Duodenal mucosa (tissue), 2 donors: Measurements from ENCODE around the gene ZNF532.

Experiments used
- H3K27ac ChIP-seq: one replicate; pipeline ENCODE4 v1.7.0; 2013; ENCODE audit warnings: low read depth, low read length
- H3K27me3 ChIP-seq, 2 donors: one replicate each; pipeline ENCODE4 v1.7.0; 2013; ENCODE audit warnings: low read length in 2 of 2, control low read depth in 1 of 2; ENCODE audit not compliant: insufficient read depth in 2 of 2, control insufficient read depth in 1 of 2
- H3K36me3 ChIP-seq, 2 donors: one replicate each; pipeline ENCODE4 v1.7.0; 2013; ENCODE audit warnings: low read length in 2 of 2, control low read depth in 1 of 2; ENCODE audit not compliant: insufficient read depth in 2 of 2, control insufficient read depth in 1 of 2
- H3K4me1 ChIP-seq, 2 donors: one replicate each; pipeline ENCODE4 v1.7.0; 2013; ENCODE audit warnings: low read length in 2 of 2, control low read depth in 1 of 2; ENCODE audit not compliant: insufficient read depth in 2 of 2, control insufficient read depth in 1 of 2
- H3K4me3 ChIP-seq, 2 donors: one replicate each; pipeline ENCODE4 v1.7.0; 2013; ENCODE audit warnings: low read length in 2 of 2, low read depth in 1 of 2
- H3K9ac ChIP-seq, 2 donors: one replicate each; pipeline ENCODE4 v1.7.0; 2013; ENCODE audit warnings: low read length in 2 of 2, low read depth in 1 of 2
- H3K9me3 ChIP-seq, 2 donors: one replicate each; pipeline ENCODE4 v1.7.0; 2013; ENCODE audit warnings: low read length in 2 of 2, control low read depth in 1 of 2; ENCODE audit not compliant: control insufficient read depth in 1 of 2

The ZNF532 gene

GRCh38 chr18:58861353-58861752, 3.3 kb upstream of the ZNF532 start:
- peaks cover 16 to 20% of the 10 kb centered on the region in 2 donors for H3K4me1 ChIP-seq
- H3K9ac ChIP-seq, result no peak overlapping the region
- H3K9me3 ChIP-seq, result no peaks in the 10 kb centered on the region
- no peaks in the 10 kb centered on the region for H3K36me3 ChIP-seq
- H3K27ac ChIP-seq, result no peak overlapping the region
- no peaks in the 10 kb centered on the region for H3K27me3 ChIP-seq
- H3K4me3 ChIP-seq, result no peak overlapping the region

- Histone ChIP-seq H3K9ac (no peak overlapping the region), H3K4me3 (no peak overlapping the region), H3K36me3 (no peaks in the 10 kb centered on the region), H3K4me1 (peaks cover 16 to 20% of the 10 kb centered on the region in 2 donors), H3K9me3 (no peaks in the 10 kb centered on the region), H3K27ac (no peak overlapping the region), H3K27me3 (no peaks in the 10 kb centered on the region)
These were observed 2.8 kb upstream of the ZNF532 start for GRCh38 chr18:58861861-58862301.

GRCh38 chr18:58862356-58862755, 2.3 kb upstream of the ZNF532 start:
- Histone ChIP-seq H3K36me3 (no peaks in the 10 kb centered on the region), H3K27me3 (no peaks in the 10 kb centered on the region), H3K4me1 (peaks cover 16 to 20% of the 10 kb centered on the region in 2 donors), H3K9me3 (no peaks in the 10 kb centered on the region), H3K4me3 (peak overlapping the region; percentile 70 to 71), H3K27ac (no peak overlapping the region), H3K9ac (peak overlapping the region; percentile 69 to 74)

- Histone ChIP-seq H3K9me3 (no peaks in the 10 kb centered on the region), H3K4me3 (peak overlapping the region; percentile 70 to 71), H3K36me3 (no peaks in the 10 kb centered on the region), H3K4me1 (peaks cover 16 to 20% of the 10 kb centered on the region in 2 donors), H3K9ac (peak overlapping the region; percentile 69 to 74), H3K27me3 (no peaks in the 10 kb centered on the region), H3K27ac (peak overlapping the region; percentile 85)
These were observed 1.7 kb upstream of the ZNF532 start for GRCh38 chr18:58862851-58863538.

GRCh38 chr18:58863539-58864145, 1.0 kb upstream of the ZNF532 start:
- no peaks in the 10 kb centered on the region for H3K36me3 ChIP-seq
- H3K27ac ChIP-seq, result peak overlapping the region; percentile 85
- H3K4me1 ChIP-seq, result peaks cover 16 to 20% of the 10 kb centered on the region in 2 donors
- no peaks in the 10 kb centered on the region for H3K9me3 ChIP-seq
- no peaks in the 10 kb centered on the region for H3K27me3 ChIP-seq
- H3K9ac ChIP-seq, result no peak overlapping the region
- H3K4me3 ChIP-seq, result no peak overlapping the region

GRCh38 chr18:58865033-58865590, 435 bp downstream of the ZNF532 start:
- peak overlapping the region in 1 of 2 donors; percentile 10 for H3K9ac ChIP-seq
- H3K4me1 ChIP-seq, result peaks cover 16 to 20% of the 10 kb centered on the region in 2 donors
- H3K9me3 ChIP-seq, result no peaks in the 10 kb centered on the region
- H3K27me3 ChIP-seq, result no peaks in the 10 kb centered on the region
- no peak overlapping the region for H3K27ac ChIP-seq
- H3K36me3 ChIP-seq, result peaks cover 0 to 4% of the 10 kb centered on the region in 2 donors
- peak overlapping the region in 1 of 2 donors; percentile 38 for H3K4me3 ChIP-seq

- Histone ChIP-seq H3K27me3 (no peaks in the 10 kb centered on the region), H3K36me3 (peaks cover 0 to 8% of the 10 kb centered on the region in 2 donors), H3K4me1 (peaks cover 16 to 20% of the 10 kb centered on the region in 2 donors), H3K9ac (no peak overlapping the region), H3K27ac (no peak overlapping the region), H3K9me3 (no peaks in the 10 kb centered on the region), H3K4me3 (no peak overlapping the region)
These were observed 1.0 kb downstream of the ZNF532 start for GRCh38 chr18:58865701-58866065.

GRCh38 chr18:58866066-58866772, 1.5 kb downstream of the ZNF532 start:
- Histone ChIP-seq H3K4me3 (no peak overlapping the region), H3K27ac (no peak overlapping the region), H3K36me3 (peaks cover 0 to 8% of the 10 kb centered on the region in 2 donors), H3K27me3 (no peaks in the 10 kb centered on the region), H3K4me1 (peaks cover 16 to 19% of the 10 kb centered on the region in 2 donors), H3K9me3 (no peaks in the 10 kb centered on the region), H3K9ac (no peak overlapping the region)

GRCh38 chr18:58866773-58867150, 2.1 kb downstream of the ZNF532 start:
- H3K27me3 ChIP-seq, result no peaks in the 10 kb centered on the region
- H3K36me3 ChIP-seq, result peaks cover 0 to 11% of the 10 kb centered on the region in 2 donors
- no peak overlapping the region for H3K9ac ChIP-seq
- H3K4me3 ChIP-seq, result no peak overlapping the region
- peaks cover 16% of the 10 kb centered on the region in 2 donors for H3K4me1 ChIP-seq
- no peak overlapping the region for H3K27ac ChIP-seq
- H3K9me3 ChIP-seq, result no peaks in the 10 kb centered on the region
